ENCODE measurements around the gene DPH1.

DNA sequence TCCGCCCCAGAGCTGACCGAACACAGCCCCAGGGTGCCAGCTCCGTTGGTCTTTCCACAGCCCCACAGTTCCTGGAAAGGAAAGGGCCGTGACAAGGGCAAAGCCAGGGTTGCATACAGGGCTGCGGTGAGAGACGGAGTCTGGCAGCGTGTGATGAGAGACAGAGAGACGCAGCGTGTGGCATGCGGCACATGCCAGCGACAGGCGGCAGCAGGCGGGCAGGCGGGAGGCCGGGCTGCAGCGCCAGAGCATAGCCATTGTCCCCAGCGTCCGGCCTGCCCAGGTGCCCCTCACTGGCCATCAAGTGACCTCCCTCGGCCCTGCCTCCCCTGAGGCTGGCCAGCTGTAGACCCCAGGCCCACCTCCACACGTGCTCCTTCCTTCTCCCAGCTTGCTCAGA is 13.5 kb upstream of the DPH1 start:
- TF ChIP-seq EZH2 (IDR thresholded peaks at IDR 0.05; ENCODE audit: low read length, missing control alignments): no peak
- TF ChIP-seq, protein P1, sequence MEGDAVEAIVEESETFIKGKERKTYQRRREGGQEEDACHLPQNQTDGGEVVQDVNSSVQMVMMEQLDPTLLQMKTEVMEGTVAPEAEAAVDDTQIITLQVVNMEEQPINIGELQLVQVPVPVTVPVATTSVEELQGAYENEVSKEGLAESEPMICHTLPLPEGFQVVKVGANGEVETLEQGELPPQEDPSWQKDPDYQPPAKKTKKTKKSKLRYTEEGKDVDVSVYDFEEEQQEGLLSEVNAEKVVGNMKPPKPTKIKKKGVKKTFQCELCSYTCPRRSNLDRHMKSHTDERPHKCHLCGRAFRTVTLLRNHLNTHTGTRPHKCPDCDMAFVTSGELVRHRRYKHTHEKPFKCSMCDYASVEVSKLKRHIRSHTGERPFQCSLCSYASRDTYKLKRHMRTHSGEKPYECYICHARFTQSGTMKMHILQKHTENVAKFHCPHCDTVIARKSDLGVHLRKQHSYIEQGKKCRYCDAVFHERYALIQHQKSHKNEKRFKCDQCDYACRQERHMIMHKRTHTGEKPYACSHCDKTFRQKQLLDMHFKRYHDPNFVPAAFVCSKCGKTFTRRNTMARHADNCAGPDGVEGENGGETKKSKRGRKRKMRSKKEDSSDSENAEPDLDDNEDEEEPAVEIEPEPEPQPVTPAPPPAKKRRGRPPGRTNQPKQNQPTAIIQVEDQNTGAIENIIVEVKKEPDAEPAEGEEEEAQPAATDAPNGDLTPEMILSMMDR (conservative IDR thresholded peaks at IDR 0.05 in 1 of 2, IDR thresholded peaks at IDR 0.05 in 1 of 2; ENCODE audit: low read depth in 1 of 2, low read length in 2 of 2): no peak

All from fibroblast of lung (primary cell).